ENCODE measurements around the gene NKIRAS2. TPM values are rescaled to one million over a fixed set of nuclear protein-coding genes. Genes with fewer than 3 reads are reported as not detected.

The NKIRAS2 gene
- total RNA-seq, 2 donors from 2014 or later, result 48.0 to 51.2 TPM

- H3K36me3 Mint-ChIP-seq (ENCODE audit: low read depth), result peaks cover 88% of the 10 kb centered on the region
- no peak overlapping the region for H3K27ac Mint-ChIP-seq
- 92 to 100% methylated on average over 2 to 3 of the region's 3 CpGs for WGBS, 2 experiments (ENCODE audit: insufficient coverage in 1 of 2, insufficient read length in 1 of 2)
Measured at GRCh38 chr17:41992576-41992975, 27.3 kb upstream of the NKIRAS2 start.

GRCh38 chr17:41996855-41997164 lies 23.1 kb upstream of the NKIRAS2 start:
- no peaks in the 10 kb centered on the region for H3K4me1 Mint-ChIP-seq
- no peak for DNase-seq
- Histone ChIP-seq H3K9me3 (ENCODE audit: control insufficient read depth, low read length) (no peaks in the 10 kb centered on the region), H3K9ac (ENCODE audit: extremely low read depth, low read length, poor library complexity, severe bottlenecking) (no peak overlapping the region), H3K4me3 (ENCODE audit: low read length) (no peak overlapping the region), H3K36me3 (ENCODE audit: control insufficient read depth, insufficient read depth, low read length) (peaks cover 87% of the 10 kb centered on the region), H3K4me1 (ENCODE audit: control insufficient read depth, insufficient read depth, low read length) (no peaks in the 10 kb centered on the region), H3K27me3 (ENCODE audit: control insufficient read depth, insufficient read depth, low read length, poor library complexity, severe bottlenecking) (no peaks in the 10 kb centered on the region), H3K27ac (ENCODE audit: low read depth, low read length) (no peak overlapping the region)
- H3K27me3 Mint-ChIP-seq (ENCODE audit: insufficient read depth), result no peaks in the 10 kb centered on the region
- H3K27ac Mint-ChIP-seq, result peak overlapping the region; percentile 56
- no peak for TF ChIP-seq CTCF (conservative IDR thresholded peaks at IDR 0.05)
- WGBS, 2 experiments (ENCODE audit: insufficient coverage in 1 of 2, insufficient read length in 1 of 2), result 97 to 100% methylated on average over 2 of the region's 2 CpGs
- no peaks in the 10 kb centered on the region for H3K9me3 Mint-ChIP-seq
- H3K36me3 Mint-ChIP-seq (ENCODE audit: low read depth), result peaks cover 78% of the 10 kb centered on the region
- no peak overlapping the region for H3K4me3 Mint-ChIP-seq

More at GRCh38 chr17:41992576-41992975, 27.3 kb upstream of the NKIRAS2 start:
- Histone ChIP-seq H3K9me3 (ENCODE audit: control insufficient read depth, low read length) (no peaks in the 10 kb centered on the region), H3K9ac (ENCODE audit: extremely low read depth, low read length, poor library complexity, severe bottlenecking) (no peak overlapping the region), H3K4me3 (ENCODE audit: low read length) (no peak overlapping the region), H3K36me3 (ENCODE audit: control insufficient read depth, insufficient read depth, low read length) (peaks cover 92% of the 10 kb centered on the region), H3K4me1 (ENCODE audit: control insufficient read depth, insufficient read depth, low read length) (no peaks in the 10 kb centered on the region), H3K27ac (ENCODE audit: low read depth, low read length) (no peak overlapping the region), H3K27me3 (ENCODE audit: control insufficient read depth, insufficient read depth, low read length, poor library complexity, severe bottlenecking) (no peaks in the 10 kb centered on the region)
- Mint-ChIP-seq H3K4me3 (no peak overlapping the region), H3K4me1 (no peaks in the 10 kb centered on the region), H3K9me3 (no peaks in the 10 kb centered on the region), H3K27me3 (ENCODE audit: insufficient read depth) (no peaks in the 10 kb centered on the region)
- no peak for TF ChIP-seq CTCF (conservative IDR thresholded peaks at IDR 0.05)
- DNase-seq, result no peak

- WGBS, 2 experiments (ENCODE audit: insufficient coverage in 1 of 2, insufficient read length in 1 of 2), result 45 to 50% methylated on average over 2 of the region's 2 CpGs
- TF ChIP-seq CTCF (conservative IDR thresholded peaks at IDR 0.05), result no peak
- H3K9me3 Mint-ChIP-seq, result no peaks in the 10 kb centered on the region
- Histone ChIP-seq H3K9me3 (ENCODE audit: control insufficient read depth, low read length) (no peaks in the 10 kb centered on the region), H3K4me3 (ENCODE audit: low read length) (no peak overlapping the region), H3K9ac (ENCODE audit: extremely low read depth, low read length, poor library complexity, severe bottlenecking) (no peak overlapping the region), H3K4me1 (ENCODE audit: control insufficient read depth, insufficient read depth, low read length) (no peaks in the 10 kb centered on the region), H3K36me3 (ENCODE audit: control insufficient read depth, insufficient read depth, low read length) (peaks cover 91% of the 10 kb centered on the region), H3K27ac (ENCODE audit: low read depth, low read length) (no peak overlapping the region), H3K27me3 (ENCODE audit: control insufficient read depth, insufficient read depth, low read length, poor library complexity, severe bottlenecking) (no peaks in the 10 kb centered on the region)
- no peak for DNase-seq
- no peaks in the 10 kb centered on the region for H3K4me1 Mint-ChIP-seq
- H3K4me3 Mint-ChIP-seq, result no peak overlapping the region
- H3K27ac Mint-ChIP-seq, result no peak overlapping the region
- H3K27me3 Mint-ChIP-seq (ENCODE audit: insufficient read depth), result no peaks in the 10 kb centered on the region
- peaks cover 71% of the 10 kb centered on the region for H3K36me3 Mint-ChIP-seq (ENCODE audit: low read depth)
Measured at GRCh38 chr17:41998497-41998896, 21.4 kb upstream of the NKIRAS2 start.

All from endodermal cell (in vitro differentiated cells).